ENCODE data around the gene S100A16.

The S100A16 gene

DNA sequence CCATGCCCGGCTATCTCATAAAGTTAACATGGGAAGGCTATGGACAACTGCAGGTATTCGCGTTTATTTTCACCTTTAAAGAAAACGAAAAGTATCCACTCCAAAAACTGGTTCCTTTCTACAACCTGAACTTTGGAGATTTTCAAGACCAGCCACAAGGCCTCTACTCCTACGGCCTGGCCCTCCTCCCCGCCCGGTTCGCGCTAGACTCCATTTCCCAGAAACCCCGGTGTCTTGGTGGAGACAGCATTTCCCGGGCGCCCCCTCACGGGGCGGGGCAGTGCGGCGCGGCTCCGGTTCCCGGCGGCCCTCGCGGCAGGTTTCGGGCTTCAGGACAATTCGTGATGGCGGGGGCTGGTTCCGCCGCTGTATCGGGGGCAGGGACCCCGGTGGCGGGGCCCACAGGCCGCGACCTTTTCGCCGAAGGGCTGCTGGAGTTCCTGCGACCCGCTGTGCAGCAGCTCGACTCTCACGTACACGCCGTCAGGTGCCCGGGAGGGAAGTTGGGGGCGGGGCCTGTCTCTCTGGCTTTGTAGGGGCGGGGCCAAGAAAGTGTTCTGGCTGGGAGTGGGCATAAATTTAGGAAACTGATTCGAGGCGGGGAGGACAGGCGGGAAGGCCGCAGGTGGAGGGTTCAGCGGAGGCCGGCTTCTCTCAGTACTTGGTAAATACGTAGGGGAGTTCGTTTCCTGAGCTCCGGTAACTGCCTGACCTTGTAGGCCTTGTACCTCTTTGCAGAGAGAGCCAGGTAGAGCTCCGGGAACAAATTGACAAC is 45.6 kb upstream of the S100A16 start, which contains the start of gene SNAPIN:
TSS of gene SNAPIN (plus strand) at position 304 of the 775 bp plus-strand sequence. CDS start at position 345, 41 bp downstream.
- Histone ChIP-seq H3K27me3 (no peaks in the 10 kb centered on the region), H3K36me3 (peaks cover 25% of the 10 kb centered on the region), H3K27ac (peak within 1 kb of the TSS; percentile 93), H3K9me3 (no peaks in the 10 kb centered on the region), H3K4me1 (ENCODE audit: control insufficient read depth in 1 of 2, insufficient read depth in 1 of 2, low read depth in 1 of 2, low read length in 1 of 2) (peaks cover 9 to 16% of the 10 kb centered on the region in 2 experiments), H3K4me3 (ENCODE audit: low read depth in 1 of 2, low read length in 1 of 2) (peak within 1 kb of the TSS; percentile 73 to 86)
- TF ChIP-seq, protein P1, sequence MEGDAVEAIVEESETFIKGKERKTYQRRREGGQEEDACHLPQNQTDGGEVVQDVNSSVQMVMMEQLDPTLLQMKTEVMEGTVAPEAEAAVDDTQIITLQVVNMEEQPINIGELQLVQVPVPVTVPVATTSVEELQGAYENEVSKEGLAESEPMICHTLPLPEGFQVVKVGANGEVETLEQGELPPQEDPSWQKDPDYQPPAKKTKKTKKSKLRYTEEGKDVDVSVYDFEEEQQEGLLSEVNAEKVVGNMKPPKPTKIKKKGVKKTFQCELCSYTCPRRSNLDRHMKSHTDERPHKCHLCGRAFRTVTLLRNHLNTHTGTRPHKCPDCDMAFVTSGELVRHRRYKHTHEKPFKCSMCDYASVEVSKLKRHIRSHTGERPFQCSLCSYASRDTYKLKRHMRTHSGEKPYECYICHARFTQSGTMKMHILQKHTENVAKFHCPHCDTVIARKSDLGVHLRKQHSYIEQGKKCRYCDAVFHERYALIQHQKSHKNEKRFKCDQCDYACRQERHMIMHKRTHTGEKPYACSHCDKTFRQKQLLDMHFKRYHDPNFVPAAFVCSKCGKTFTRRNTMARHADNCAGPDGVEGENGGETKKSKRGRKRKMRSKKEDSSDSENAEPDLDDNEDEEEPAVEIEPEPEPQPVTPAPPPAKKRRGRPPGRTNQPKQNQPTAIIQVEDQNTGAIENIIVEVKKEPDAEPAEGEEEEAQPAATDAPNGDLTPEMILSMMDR (IDR thresholded peaks at IDR 0.05): peak; percentile 38

DNA sequence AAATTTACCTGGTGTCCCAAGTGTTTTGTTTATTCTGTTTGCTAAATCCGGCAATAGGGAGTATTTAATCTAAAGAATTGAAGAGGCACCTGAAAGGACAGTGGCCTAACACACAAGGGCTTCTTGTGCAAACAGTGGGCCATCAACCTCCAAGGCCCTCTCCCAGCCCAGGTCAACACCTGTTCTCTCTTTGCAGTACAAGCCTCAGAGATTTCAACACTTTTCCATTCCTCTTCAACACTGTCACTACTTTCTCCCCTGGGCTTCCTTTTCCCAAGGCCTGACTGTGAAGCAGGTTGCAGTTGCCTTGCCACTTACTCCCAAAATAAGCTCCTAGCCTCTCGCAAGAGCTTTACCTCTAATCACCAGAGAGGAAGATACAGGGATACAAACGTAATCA is 42.4 kb upstream of the S100A16 start:
- no peaks in the 10 kb centered on the region for H3K9me3 ChIP-seq
- no peaks in the 10 kb centered on the region for H3K36me3 ChIP-seq
- H3K27ac ChIP-seq: no peak overlapping the region
- no peaks in the 10 kb centered on the region for H3K27me3 ChIP-seq
- TF ChIP-seq, protein P1 (IDR thresholded peaks at IDR 0.05): no peak
- H3K4me3 ChIP-seq (ENCODE audit: low read depth in 1 of 2, low read length in 1 of 2): no peak overlapping the region
- peaks cover 20 to 26% of the 10 kb centered on the region in 2 experiments for H3K4me1 ChIP-seq (ENCODE audit: control insufficient read depth in 1 of 2, insufficient read depth in 1 of 2, low read depth in 1 of 2, low read length in 1 of 2)

DNA sequence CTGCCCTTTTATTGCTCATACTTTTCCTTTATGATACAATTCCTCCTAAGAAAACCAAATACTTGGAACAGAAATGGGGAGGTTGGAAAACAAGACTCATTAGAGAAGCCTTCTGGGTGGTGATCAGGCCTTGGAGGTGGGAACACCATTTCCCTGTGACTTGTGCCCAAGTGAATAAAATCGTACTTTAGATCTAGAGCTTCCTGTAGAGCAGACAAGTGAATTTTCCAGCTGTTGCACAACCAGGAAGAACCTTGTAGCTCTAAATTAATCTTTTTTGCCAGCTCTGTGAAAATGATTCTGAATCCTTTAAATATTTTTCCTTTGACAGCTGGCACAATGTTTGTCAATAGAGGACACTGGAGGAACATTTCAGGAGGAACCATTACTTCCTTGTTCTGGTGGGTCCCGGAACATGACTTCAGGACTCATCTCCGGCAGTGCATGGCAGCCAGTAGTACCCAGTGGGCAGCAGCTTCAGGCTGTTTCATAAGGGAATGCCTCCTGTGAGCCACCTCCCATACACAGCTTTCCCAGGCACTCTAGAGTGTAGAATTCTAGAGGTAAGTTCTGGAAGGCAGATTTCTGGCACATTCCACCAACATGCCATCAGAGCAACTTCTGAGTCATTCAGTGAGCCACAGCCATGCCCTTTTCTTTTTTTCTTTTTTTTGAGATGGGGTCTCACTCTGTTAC is 40.0 kb upstream of the S100A16 start:
- peak overlapping the region; percentile 53 for H3K27ac ChIP-seq
- no peaks in the 10 kb centered on the region for H3K9me3 ChIP-seq
- no peaks in the 10 kb centered on the region for H3K27me3 ChIP-seq
- no peaks in the 10 kb centered on the region for H3K36me3 ChIP-seq
- H3K4me1 ChIP-seq (ENCODE audit: control insufficient read depth in 1 of 2, insufficient read depth in 1 of 2, low read depth in 1 of 2, low read length in 1 of 2): peaks cover 11 to 13% of the 10 kb centered on the region in 2 experiments
- TF ChIP-seq, protein P1 (IDR thresholded peaks at IDR 0.05): no peak
- H3K4me3 ChIP-seq (ENCODE audit: low read depth in 1 of 2, low read length in 1 of 2): peak overlapping the region in 1 of 2 experiments; percentile 37

DNA sequence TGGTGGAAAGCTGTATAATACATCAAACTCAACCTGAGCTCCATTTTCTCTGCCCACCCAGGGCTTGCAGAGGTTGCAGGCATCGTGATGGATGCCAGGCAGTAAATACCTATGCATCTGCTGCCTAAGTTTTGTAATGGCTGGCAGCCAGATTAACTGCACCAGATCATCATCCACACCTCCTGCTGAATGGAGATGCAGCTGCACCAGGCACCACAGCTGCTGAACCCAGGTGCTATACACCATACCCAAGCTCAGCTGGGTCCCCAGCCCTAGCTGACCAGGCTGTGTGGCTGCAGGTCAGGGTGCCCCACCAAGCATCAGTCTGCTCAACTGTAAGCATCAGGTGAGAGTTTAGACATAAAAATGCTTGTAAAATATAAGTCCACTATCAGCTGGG is 38.8 kb upstream of the S100A16 start:
- no peak overlapping the region for H3K4me3 ChIP-seq (ENCODE audit: low read depth in 1 of 2, low read length in 1 of 2)
- TF ChIP-seq, protein P1 (IDR thresholded peaks at IDR 0.05): no peak
- no peak overlapping the region for H3K27ac ChIP-seq

DNA sequence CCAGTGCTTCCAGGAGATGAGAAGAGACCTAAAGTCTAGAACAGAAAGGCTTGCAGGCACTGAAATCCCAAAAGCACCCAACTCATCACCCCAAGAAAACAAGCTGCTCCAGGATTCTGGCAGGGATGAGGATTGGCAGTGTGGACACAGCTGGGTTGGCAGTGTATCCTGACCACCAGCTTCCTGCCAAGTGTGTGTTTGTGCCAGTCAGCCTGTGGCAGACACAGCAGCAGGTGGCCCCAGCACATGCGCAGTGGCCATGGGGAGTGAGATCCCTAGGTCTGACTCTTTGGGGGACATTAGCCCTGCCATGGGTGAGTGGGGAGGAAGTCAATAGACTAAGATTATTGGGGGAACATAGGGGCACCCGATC is 36.9 kb upstream of the S100A16 start:
- Histone ChIP-seq H3K4me3 (ENCODE audit: low read depth in 1 of 2, low read length in 1 of 2) (no peak overlapping the region), H3K4me1 (ENCODE audit: control insufficient read depth in 1 of 2, insufficient read depth in 1 of 2, low read depth in 1 of 2, low read length in 1 of 2) (peaks cover 24 to 27% of the 10 kb centered on the region in 2 experiments)
- TF ChIP-seq, protein P1 (IDR thresholded peaks at IDR 0.05): no peak

More for the DNA sequence above, 38.8 kb upstream of the S100A16 start:
- Histone ChIP-seq H3K36me3 (no peaks in the 10 kb centered on the region), H3K4me1 (ENCODE audit: control insufficient read depth in 1 of 2, insufficient read depth in 1 of 2, low read depth in 1 of 2, low read length in 1 of 2) (peaks cover 17 to 19% of the 10 kb centered on the region in 2 experiments), H3K27me3 (no peaks in the 10 kb centered on the region), H3K9me3 (no peaks in the 10 kb centered on the region)

More for the DNA sequence above, 36.9 kb upstream of the S100A16 start:
- Histone ChIP-seq H3K36me3 (peaks cover 12% of the 10 kb centered on the region), H3K27ac (no peak overlapping the region), H3K9me3 (no peaks in the 10 kb centered on the region), H3K27me3 (no peaks in the 10 kb centered on the region)

Measured in neutrophil (primary cell).